Jurkat, Clone E6-1 (cell line): Measurements from ENCODE around the gene RUFY1. TPM values are rescaled to one million over a fixed set of nuclear protein-coding genes. Genes with fewer than 3 reads are reported as not detected.
"Not testable (repeated sequence)": the region's sequence is repeated elsewhere in the genome, so short reads cannot be mapped to it uniquely, and the experiment has no call there.

Source experiments
- DNase-seq: peaks from one replicate; pipeline ENCODE4 v3.0.0-alpha.2; 2011; ENCODE audit warnings: low read depth, low spot score
- H3K4me3 ChIP-seq: 2 replicates; pipeline ENCODE4 v1.5.1; 2011; ENCODE audit warnings: mild to moderate bottlenecking, low read length, control low read depth, moderate library complexity
- polyA plus RNA-seq: library from polyadenylated mRNA; unstranded; fragments of >200 nt; gene quantifications from one replicate; pipeline ENCODE4 v1.2.1, GENCODE V29; 2012; ENCODE audit warnings: missing spikeins; ENCODE audit not compliant: insufficient read length, insufficient read depth

Gene RUFY1
- polyA plus RNA-seq: 43.8 TPM

GRCh38 chr5:179550511-179551342 is at the start of gene RUFY1:
Gene RUFY1, plus strand, starts transcription at chr5:179550554. Its CDS starts 16 bp downstream, at chr5:179550570.
- DNase-seq: peak; percentile 58
- peak within 1 kb of the TSS; percentile 85 for H3K4me3 ChIP-seq

- not testable (repeated sequence) for DNase-seq, H3K4me3 ChIP-seq
These were observed 48.4 kb upstream of the RUFY1 start for GRCh38 chr5:179501997-179502396.

GRCh38 chr5:179502420-179502819 is 47.9 kb upstream of the RUFY1 start:
- not testable (repeated sequence) for H3K4me3 ChIP-seq

GRCh38 chr5:179504191-179504590 is 46.2 kb upstream of the RUFY1 start:
- H3K4me3 ChIP-seq: no peak overlapping the region
- DNase-seq: no peak

More at GRCh38 chr5:179502420-179502819, 47.9 kb upstream of the RUFY1 start:
- not testable (repeated sequence) for DNase-seq

GRCh38 chr5:179504600-179505396 is 45.6 kb upstream of the RUFY1 start:
- H3K4me3 ChIP-seq: no peak overlapping the region
- no peak for DNase-seq

GRCh38 chr5:179505636-179506261 is 44.6 kb upstream of the RUFY1 start:
- no peak for DNase-seq
- no peak overlapping the region for H3K4me3 ChIP-seq

GRCh38 chr5:179509239-179509638 is 41.1 kb upstream of the RUFY1 start:
- H3K4me3 ChIP-seq: no peak overlapping the region
- DNase-seq: peak; percentile 9

GRCh38 chr5:179509845-179510244 is 40.5 kb upstream of the RUFY1 start:
- no peak overlapping the region for H3K4me3 ChIP-seq
- no peak for DNase-seq

- DNase-seq: no peak
These were observed 37.8 kb upstream of the RUFY1 start for GRCh38 chr5:179512452-179513000.

GRCh38 chr5:179515501-179515900 is 34.9 kb upstream of the RUFY1 start:
- not testable (repeated sequence) for H3K4me3 ChIP-seq, DNase-seq

More at GRCh38 chr5:179512452-179513000, 37.8 kb upstream of the RUFY1 start:
- no peak overlapping the region for H3K4me3 ChIP-seq

GRCh38 chr5:179516221-179516620 is 34.1 kb upstream of the RUFY1 start:
- H3K4me3 ChIP-seq: no peak overlapping the region
- DNase-seq: no peak

- not testable (repeated sequence) for H3K4me3 ChIP-seq, DNase-seq
These were observed 32.6 kb upstream of the RUFY1 start for GRCh38 chr5:179517746-179518145.

- not testable (repeated sequence) for DNase-seq, H3K4me3 ChIP-seq
These were observed 32.0 kb upstream of the RUFY1 start for GRCh38 chr5:179518369-179518768.

GRCh38 chr5:179519416-179520070 is 30.8 kb upstream of the RUFY1 start:
- H3K4me3 ChIP-seq, DNase-seq: not testable (repeated sequence)

GRCh38 chr5:179522107-179522506 is 28.2 kb upstream of the RUFY1 start:
- not testable (repeated sequence) for DNase-seq, H3K4me3 ChIP-seq

- H3K4me3 ChIP-seq: no peak overlapping the region
- DNase-seq: no peak
These were observed 23.4 kb upstream of the RUFY1 start for GRCh38 chr5:179526978-179527377.

GRCh38 chr5:179530069-179530998 is 20.0 kb upstream of the RUFY1 start:
- no peak overlapping the region for H3K4me3 ChIP-seq
- DNase-seq: no peak

GRCh38 chr5:179533024-179533423 is 17.3 kb upstream of the RUFY1 start:
- no peak for DNase-seq

More at GRCh38 chr5:179533024-179533423, 17.3 kb upstream of the RUFY1 start:
- H3K4me3 ChIP-seq: no peak overlapping the region
